HG03175 (cell line): ENCODE results near the gene SLC43A1.
"Not testable (repeated sequence)": the region's sequence is repeated elsewhere in the genome, so short reads cannot be mapped to it uniquely, and the experiment has no call there.

Experiments used
- ATAC-seq: cut with Tn5 transposase; IDR thresholded peaks from one replicate; pipeline ENCODE4 v1.9.1; 2021; ENCODE audit warnings: mild to moderate bottlenecking, moderate library complexity; ENCODE audit not compliant: unreplicated experiment

The SLC43A1 gene

DNA sequence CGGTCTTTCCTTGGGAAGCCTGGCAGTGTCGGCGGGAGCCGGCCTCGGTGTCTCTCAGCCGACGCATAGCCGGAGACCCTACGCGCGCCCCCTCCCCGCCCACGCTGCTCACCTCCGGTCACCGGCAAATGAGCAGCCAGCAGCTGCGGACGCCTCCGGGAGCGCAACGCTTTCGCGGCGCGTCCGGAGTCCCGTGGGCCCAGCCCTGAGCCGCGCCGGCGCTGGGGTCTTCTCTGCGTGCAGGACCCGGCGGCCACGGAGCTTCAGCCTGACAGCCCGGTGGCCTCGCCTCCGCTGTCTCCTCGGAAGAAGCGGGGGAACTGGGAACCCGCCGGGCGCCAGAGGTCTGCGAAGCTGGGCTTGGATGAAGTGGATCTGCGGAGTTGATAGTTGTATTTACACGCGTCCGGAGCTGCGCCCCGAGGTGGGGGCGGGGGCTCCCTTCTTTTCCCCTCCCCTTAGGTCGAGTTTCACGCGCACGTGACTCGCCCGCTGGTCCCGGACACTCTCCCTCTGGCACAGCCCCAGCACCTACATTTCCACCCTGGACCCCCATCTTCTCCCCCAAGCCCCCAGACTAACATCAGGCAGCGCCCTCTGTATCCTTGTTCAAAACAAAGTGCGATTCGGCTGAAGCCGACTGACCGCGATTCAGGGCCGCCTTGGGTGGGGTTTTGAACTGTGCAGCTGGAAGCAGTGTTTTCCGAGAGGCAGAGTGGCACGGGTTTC is at the start of gene SLC43A1:
Gene SLC43A1 (minus strand): TSS at position 371 of the 729 bp plus-strand sequence. CDS start 1,591 bp downstream, outside the sequence.
- ATAC-seq: peak; percentile 42

DNA sequence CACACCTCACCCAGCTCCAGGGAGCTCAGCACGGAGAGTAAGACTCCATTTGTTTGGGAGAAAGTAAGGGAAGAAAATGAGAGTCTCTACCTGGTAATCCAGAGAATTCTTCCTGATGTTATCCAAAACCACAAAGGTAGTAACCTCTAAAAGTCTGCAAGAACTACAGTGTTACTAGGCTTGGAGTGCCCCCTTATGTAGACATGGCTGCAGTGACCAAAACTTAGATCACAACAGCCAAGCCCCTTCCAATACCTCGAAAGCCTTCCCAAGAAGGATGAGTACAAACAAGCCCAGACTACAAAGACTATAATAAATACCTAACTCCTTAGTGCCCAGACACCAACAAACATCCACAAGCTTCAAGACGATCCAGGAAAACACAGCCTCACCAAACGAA is 47.1 kb upstream of the SLC43A1 start:
- no peak for ATAC-seq

DNA sequence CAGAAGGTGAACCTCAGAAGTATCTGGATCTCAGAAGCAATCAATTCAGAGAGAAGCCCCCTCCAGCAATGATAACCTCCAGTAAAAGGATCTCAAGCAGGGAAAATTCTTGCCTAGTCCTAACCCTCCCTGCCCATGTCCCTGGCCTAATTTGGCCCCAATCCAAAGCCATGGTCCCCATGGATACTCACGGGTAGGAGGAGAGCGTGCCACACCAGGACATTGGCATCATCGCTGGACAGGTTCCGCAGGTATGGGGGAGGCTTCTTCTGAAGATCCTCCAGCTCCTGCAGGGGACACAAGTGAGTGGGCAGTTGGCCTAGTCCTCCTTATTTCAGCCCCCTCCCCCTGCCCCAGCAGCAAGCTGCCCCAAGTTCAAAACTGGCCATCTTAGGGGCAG is 44.6 kb upstream of the SLC43A1 start:
- no peak for ATAC-seq

DNA sequence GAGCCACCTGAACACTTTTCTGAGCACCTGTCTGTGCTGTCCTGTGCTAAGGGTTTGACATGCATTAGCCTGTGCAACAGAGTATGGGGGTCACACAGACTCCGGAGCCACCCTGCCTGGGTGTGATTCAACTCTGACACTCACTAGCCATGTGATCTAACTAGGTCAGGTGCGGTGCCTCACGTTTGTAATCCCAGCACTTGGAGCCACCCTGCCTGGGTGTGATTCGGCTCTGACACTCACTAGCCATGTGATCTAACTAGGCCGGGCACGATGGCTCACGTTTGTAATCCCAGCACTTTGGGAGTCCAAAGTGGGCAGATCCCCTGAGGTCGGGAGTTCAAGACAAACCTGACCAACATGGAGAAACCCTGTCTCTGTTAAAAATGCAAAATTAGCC is 40.5 kb upstream of the SLC43A1 start:
- no peak for ATAC-seq

DNA sequence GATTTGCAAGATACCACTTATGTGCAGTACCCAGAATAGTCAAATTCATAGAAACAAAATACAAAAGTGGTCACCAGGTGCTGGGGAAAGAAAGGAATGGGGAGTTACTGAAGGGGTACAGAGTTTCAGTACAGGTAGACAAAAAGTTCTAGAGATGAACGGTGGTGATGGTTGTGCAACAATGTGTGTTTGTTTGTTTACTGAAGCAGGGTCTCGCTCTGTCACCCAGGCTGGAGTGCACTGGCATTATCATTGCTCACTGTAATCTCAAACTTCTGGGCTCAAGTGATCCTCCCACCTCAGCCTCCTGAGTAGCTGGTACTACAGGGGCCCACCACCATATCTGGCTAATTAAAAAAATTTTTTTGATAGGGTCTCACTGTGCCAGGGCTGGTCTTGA is 39.9 kb upstream of the SLC43A1 start:
- ATAC-seq: no peak

DNA sequence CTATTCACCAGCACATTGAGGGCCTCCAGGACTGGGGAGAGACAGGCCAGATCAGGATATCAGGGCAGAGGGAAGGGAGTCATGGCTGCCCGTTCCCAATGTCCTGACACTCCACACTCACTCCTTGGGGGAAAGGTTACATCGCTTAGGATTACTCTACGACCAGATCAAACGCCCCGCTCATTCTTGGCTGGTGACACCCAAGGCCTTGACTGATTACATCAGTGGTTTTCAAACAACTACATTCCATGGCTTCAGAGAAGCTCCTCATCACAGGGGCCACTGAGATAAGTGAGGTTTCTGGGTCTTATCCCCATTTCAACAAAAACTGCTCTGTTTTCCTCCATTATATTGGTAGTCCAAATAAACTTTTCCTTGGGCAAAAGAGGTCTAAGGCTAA is 37.0 kb upstream of the SLC43A1 start:
- ATAC-seq: no peak

DNA sequence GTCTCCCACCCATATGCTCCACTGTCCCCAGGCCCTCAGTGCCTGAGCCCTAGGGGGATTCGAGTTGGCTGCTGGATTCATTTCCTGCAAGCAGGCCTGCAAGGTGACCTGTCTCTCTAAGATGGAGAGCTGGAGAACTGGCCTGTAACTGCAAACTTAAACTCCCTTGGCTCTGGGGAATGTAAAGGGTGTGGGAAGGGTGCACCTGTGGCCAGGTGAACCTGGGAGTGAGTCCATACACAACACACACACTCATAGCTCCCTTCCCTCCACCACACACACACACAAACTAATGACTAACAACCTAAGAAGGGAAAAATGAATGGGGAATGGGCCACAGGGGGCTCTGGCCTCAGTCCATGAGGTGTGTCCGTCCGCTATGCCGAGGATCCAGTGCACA is 36.4 kb upstream of the SLC43A1 start:
- ATAC-seq: no peak

DNA sequence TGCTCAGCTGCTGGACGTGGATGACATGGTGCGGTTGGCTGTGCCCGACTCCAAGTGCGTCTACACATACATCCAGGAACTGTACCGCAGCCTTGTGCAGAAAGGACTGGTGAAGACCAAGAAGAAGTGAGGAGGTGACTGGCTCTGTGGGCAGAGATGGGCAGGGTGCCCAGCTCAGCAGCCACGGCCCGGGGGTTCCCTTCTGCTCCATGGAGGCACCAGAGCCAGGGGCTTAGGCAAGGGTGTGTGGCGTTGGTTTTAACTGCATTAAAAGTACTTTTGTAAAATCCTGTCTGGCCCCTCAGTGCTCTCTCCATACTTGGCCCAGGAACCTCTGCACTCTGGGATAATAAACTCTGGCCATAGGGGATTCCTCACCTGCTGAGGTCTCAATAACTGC is 34.5 kb upstream of the SLC43A1 start:
- no peak for ATAC-seq

DNA sequence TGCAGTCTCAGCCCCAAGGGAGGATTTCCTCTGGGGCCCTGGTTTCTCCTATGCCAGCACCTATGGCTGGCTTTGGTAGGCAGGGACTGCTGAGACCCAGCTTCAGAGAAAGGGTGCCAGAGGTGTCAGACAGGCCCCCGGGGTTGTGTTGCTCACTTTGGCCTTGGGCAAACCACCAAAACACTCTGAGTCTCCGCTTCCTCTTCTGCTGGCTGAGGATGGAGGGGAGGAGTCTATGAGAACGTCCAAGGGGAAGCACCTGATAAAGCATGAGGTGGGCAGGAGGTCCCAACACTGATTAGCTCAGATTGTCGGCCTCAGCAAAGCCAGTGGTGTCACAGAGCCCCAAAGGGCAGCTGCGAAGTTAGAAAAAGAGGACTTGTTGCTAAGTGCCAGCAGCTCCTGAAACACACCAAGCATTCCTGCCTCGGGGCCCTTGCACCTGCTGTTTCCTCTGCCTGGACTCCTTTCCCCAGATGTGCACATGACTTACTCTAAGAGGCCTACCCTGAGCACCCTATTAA is 32.4 kb upstream of the SLC43A1 start:
- peak; percentile 89 for ATAC-seq

DNA sequence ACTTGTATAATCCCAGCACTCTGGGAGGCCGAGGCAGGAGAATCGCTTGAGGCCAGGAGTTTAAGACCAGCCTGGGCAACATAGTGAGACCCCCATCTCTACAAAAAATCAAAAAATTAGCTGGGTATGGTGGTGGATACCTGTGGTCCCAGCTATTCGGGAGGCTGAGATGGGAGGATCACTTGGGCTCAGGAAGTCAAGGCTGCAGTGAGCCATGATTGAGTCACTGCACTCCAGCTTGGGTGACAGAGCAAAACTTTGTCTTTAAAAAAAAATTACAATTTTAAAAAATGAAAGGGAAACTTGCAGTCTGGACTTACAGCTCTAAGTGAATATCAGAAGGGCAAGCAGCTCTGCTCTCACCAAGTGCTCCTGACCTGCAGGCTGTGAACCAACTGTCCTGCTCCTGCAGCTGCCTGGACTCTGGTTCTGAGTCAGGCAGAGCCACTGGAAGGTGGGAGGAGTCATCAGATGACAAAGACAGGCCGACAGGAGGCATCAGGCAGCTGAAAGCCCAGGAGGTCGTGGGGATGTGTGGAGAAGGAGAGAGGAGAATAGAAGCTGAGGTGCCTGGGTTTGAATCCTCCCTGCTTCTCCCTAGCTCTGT is 31.5 kb upstream of the SLC43A1 start:
- ATAC-seq: peak; percentile 66

DNA sequence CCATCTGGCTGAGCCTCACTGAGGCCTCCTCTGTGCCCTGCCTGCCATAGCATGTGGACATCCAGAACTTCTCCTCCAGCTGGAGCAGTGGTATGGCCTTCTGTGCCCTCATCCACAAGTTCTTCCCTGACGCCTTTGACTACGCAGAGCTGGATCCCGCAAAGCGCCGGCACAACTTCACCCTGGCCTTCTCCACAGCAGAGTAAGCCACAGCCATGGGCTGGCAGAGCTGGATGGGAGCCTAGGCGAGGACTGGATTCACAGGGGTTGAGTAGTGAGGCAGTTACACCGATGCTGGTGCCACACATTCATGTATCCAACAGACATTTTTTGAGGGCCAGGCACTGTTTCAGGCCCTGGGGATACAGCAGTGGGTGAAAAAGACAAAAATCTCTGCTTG is 30.9 kb upstream of the SLC43A1 start:
- no peak for ATAC-seq

DNA sequence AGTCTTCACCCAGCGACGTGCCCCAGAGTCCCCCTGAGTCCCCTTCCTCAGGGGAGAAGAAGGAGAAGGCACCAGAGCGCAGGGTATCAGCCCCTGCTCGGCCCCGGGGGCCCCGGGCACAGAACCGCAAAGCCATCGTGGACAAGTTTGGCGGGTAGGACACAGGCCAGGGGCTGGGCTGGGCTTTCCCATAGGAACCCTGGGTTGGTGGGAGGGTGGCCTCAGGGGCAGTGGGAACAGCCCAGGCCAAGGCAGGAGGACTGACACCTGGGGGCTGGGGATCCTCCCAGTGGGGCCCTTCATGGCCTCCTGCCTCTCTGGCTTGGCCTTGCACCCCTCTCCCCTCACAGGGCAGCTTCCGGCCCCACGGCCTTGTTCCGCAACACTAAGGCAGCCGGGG is 30.4 kb upstream of the SLC43A1 start:
- no peak for ATAC-seq

DNA sequence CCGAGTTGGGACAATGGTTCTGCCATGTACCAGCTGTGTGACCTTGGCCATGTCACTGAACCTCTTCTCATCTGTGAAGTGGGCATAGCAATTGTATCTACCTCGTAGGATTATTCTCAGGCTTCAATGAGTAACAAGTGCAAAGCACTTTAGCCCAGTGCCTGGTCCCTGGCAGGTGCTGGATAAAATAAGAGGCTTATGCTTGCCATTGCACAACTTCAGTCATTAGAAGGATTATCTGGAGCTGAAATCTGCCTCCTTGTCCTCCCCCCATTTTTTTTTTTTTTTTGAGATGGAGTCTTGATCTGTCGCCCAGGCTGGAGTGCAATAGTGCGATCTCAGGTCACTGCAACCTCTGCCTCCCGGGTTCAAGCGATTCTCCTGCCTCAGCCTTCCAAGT is 29.1 kb upstream of the SLC43A1 start:
- ATAC-seq: no peak

DNA sequence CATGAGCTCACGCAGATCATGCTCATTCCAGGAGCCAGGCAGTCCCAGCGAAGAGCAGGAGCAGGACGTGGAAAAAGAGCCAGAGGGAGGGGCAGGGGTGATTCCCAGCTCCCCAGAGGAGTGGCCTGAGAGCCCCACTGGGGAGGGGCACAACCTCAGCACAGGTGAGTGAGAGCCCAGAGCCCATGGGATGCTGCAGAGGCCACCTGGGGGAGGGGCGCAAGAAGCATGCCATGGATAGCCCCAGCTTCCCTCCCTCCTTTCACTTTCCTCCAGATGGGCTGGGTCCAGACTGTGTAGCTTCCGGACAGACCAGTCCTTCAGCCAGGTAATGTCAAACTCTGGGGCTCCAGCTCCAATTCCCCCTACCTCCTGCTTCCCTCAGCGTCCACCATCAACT is 28.1 kb upstream of the SLC43A1 start:
- ATAC-seq: no peak

DNA sequence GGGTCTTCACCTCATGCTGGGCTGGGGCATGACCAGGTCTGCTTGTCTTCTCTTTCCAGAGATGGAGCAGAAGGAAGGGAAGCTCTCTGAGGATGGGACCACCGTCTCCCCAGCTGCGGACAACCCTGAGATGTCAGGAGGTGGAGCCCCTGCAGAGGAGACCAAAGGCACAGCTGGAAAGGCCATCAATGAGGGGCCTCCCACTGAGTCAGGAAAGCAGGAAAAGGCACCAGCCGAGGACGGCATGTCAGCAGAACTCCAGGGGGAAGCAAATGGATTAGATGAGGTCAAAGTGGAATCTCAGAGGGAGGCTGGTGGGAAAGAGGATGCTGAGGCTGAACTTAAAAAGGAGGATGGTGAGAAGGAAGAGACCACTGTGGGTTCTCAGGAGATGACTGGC is 27.1 kb upstream of the SLC43A1 start:
- no peak for ATAC-seq

DNA sequence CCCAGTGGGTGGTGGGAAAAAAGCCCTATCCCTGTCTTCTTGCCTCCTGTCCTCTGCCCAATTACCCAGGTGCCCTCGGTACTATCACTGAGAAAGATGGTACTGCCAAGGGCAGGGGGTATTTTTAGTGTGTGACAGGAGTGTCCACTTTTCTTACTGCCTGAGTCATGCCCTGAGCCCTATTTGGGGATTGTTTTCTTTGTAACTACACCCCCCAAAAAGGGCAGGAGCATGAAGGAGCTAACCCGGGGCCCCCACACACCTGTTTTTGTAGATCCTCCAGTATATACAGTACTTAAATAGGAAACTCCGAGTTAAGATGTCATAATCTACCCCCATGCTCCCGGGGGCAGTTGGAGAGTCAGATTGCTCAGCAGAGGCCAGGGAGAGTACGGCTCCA is 25.7 kb upstream of the SLC43A1 start:
- no peak for ATAC-seq

DNA sequence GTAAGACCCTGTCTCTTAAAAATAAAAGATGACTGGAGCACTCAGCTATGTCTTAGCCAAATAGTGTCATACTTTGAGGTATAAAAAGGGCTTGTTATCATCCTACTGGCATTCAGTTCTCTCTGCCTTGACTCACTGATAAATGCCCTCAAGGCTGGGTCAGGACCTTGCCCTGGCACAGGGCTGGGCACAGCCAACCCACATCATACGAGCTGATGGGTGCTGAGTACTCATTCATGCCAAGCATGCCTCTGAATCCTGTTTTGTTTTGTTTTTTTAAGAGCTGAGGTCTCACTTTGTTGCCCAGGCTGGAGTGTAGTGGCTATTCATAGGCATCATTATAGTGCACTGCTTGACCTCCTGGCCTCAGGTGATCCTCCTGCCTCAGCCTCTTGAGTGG is 23.8 kb upstream of the SLC43A1 start:
- ATAC-seq: no peak

DNA sequence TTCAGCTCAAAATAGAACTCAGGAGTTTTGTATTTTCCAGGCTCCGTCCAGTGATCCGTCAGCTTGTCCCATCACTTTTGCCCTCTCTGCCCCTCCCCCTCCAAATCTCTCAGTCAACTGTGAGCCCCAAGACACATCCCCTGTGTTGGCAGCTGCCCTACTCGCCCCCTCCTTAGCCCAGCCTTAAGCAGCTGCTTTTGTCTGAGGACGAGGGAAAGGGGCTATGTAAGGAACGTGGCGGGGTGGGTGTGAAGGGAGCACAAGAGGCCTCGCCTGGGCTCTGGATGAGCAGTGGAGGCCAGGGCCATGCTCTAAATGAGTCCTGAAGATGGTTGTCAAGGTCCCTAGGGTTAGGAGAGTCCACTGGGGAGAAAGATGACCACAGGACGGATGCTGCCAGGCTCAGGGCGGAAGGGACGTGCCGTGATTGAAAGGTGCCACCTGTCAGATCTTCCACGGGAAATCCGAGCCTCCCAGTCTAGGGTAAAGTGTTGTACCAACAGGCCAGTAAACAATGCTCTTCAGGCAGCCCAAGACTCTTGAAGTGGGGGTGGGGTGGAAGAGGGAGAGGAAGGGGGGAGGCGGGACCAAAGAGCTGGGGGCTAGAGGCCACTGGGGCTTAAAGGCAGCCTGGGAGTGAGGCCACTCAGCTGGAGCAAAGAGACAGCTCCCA is 21.6 kb upstream of the SLC43A1 start, which contains the start of gene SMTNL1:
Gene SMTNL1 (plus strand): TSS at position 649 of the 673 bp plus-strand sequence. CDS start 5,048 bp downstream, outside the sequence.
- no peak for ATAC-seq

DNA sequence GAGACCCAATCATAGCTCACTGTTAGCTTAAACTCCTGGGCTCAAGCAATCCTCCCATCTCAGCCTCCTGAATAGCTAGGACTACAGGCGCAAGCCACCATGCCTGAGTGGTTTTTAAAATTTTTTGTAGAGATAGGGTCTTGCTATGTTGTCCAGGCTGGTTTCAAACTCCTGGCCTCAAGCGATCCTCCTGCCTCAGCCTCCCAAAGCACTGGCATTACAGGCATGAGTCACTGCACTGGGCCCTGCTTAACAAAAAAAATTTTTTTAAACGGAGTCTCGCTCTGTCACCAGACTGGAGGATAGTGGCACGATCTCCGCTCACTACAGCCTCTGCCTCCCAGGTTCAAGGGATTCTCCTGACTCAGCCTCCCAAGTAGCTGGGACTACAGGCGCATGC is 18.9 kb upstream of the SLC43A1 start:
- not testable (repeated sequence) for ATAC-seq

DNA sequence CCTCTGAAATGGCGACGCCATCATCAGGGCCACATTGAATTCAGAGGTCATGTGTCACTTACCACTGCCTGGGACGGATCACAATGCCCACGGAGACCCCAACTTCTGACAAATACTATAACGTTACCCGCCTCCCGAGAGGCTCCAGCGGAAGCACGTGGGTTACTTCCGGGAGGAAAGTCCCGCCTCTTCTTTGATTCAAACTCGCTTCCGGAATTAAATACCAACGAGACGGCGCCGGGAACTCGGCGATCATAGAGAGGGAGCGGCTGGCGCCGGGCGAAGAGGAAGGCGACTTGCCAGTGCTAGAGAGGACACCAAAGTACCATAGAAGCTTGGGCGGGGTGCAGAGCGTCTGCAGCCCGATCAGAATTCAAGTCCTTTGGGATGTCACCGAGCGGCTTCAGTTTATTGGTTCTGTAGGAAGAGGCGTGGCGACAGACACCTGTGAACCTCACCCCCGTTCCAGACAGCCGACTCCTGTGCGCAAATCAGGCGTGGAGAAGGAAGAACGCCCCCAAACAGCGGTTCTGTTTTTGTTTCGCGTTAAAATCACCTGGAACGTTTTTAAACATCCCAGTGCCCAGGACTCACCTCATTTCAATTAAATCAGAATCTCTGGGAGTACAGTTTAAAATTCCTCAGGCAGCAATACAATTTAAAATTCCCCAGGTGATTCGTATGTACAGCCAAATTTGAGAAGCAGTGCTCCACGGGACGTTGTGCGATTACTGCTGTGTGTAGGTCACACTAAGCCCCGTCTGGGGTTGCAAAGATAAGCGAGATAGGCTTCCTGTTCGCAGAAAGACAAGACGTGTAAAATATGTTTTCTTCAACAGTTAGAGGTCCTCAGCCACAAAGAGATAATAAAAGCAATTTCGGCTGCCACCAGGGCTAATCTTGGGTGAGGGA is 15.3 kb upstream of the SLC43A1 start, which contains the start of gene TIMM10:
Gene TIMM10 (minus strand): TSS at position 159 of the 912 bp plus-strand sequence. CDS start 565 bp downstream, outside the sequence.
- peak; percentile 98 for ATAC-seq

DNA sequence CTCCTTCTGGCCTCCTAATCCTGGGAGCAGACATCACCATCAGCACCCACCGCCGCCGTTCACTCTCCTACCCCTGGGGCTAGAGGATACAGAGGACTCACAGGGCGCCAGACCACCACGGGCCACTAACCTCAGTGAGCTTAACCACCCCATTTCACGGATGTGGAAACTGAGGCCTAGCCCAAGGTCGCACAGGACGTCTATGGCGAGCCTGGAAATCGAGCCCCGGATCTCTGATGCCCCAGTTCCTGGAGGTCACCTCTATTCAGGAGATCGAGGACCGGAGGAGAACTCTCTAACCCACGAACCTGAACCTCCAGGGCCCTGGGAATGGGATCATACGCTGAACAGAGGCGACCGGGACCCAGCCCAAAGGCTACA is 14.7 kb upstream of the SLC43A1 start:
- peak; percentile 0 for ATAC-seq
